Heart left ventricle (tissue), 13 donors: ENCODE measurements around the gene HSF2BP.

Experiments used
- POLR2A ChIP-seq, 2 donors: fragments of 450-650 bp; IDR thresholded peaks; one replicate each; pipeline ENCODE4 v1.6.1; 2017; ENCODE audit warnings: antibody characterized with exemption in 2 of 2, mild to moderate bottlenecking in 2 of 2, moderate library complexity in 2 of 2
- TF ChIP-seq, protein P1 (sequence below), 12 donors: fragments of 200-600 bp; sonication (generic) in 4 of 12; IDR thresholded peaks; one replicate each; pipeline versions ENCODE4 v1.5.0 to v1.8.0; 2018 to 2022; ENCODE audit warnings: antibody characterized with exemption in 12 of 12, mild to moderate bottlenecking in 5 of 12
- donor health status: ischemic (EF 13 %, LVEDD 7.1; RV severe dilation, severe dysfunction).
- donor health status: DM: no; HTN: yes; CAD: no.
- donor health status: DM: no; HTN: no; CAD: no.
- donor health status: ischemic (EF 25% LVEDD 6.9; RV normal size, moderate dysfunction).
- donor health status: ischemic (EF 25% LVEDD 5.7; RV mildly dilated, moderate dysfunction).
- donor health status: ischemic (EF 35%, LVEDD 5.7; RV mildly dilated, moderate dysfunction).
- donor health status: nonischemic (EF 11% LVEDD 7.7; RV severe dilation, severe dysfunction).
- donor health status: DM: yes; HTN: yes; CAD: no.
- donor health status: PGD.
- donor health status: ischemic (EF 29% LVEDD 5.4; RV normal size, mild dysfunction).
- donor health status: nonischemic (EF 23%, LVEDD 6.1; RV moderate dilation, normal function).

DNA sequence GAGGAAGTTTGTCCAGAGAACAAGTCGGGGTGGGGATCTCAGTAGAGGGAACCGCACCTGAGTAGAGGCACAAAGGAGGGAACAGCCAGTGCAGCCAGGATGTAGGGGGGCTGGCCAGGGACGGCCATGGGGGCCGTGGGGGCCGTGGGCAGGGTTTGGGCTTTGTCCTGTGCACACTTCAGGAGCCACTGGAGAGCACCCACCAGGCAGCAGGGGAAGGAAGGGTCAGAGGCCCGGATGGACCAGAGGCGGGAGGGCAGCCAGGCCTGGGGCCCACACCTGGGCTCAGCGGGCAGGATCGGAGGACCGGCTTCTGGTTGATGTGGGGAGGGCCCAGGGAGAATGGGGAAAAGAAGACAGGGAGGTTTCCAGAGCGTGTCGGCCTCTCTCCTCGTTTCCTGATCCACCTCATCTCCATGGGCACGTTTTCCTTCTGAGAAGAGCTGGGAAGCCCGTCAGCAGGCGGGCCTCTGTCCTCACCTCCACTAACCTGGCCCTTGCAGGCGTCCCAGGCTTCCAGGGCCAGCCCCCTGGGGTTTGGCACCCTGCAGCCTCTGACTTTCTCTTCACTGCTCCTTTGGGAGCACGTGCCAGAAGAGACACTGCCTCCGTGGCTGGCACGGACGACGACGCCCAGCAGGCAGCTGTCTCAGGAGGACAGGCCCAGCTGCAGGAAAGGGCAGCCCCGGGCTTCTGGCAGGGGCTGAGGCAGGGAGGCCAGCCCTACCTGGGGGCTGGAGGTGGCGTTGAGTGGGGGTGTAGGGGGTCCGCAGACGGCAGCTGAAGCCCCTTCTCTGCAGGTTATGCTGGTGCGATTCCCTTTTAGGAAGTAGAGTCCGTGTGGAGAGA lies 42.9 kb upstream of the HSF2BP start:
- TF ChIP-seq, protein P1, sequence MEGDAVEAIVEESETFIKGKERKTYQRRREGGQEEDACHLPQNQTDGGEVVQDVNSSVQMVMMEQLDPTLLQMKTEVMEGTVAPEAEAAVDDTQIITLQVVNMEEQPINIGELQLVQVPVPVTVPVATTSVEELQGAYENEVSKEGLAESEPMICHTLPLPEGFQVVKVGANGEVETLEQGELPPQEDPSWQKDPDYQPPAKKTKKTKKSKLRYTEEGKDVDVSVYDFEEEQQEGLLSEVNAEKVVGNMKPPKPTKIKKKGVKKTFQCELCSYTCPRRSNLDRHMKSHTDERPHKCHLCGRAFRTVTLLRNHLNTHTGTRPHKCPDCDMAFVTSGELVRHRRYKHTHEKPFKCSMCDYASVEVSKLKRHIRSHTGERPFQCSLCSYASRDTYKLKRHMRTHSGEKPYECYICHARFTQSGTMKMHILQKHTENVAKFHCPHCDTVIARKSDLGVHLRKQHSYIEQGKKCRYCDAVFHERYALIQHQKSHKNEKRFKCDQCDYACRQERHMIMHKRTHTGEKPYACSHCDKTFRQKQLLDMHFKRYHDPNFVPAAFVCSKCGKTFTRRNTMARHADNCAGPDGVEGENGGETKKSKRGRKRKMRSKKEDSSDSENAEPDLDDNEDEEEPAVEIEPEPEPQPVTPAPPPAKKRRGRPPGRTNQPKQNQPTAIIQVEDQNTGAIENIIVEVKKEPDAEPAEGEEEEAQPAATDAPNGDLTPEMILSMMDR (IDR thresholded peaks at IDR 0.05) = no peak
- TF ChIP-seq POLR2A (IDR thresholded peaks at IDR 0.05) = no peak
